Fibroblast of lung (primary cell): ENCODE data around the gene DIAPH3. TPM values are rescaled to one million over a fixed set of nuclear protein-coding genes. Genes with fewer than 3 reads are reported as not detected.

ENCODE experiments used
- DNase-seq, 2 donors: peaks; one replicate each; pipeline versions ENCODE4 v3.0.0 to v3.0.0-alpha.2; 2010; ENCODE audit warnings: low read depth in 2 of 2
- H2AFZ ChIP-seq: 2 replicates; pipeline ENCODE4 v1.5.1; 2012; ENCODE audit warnings: low read length, control low read depth, inconsistent platforms
- H3K27ac ChIP-seq: 2 replicates; pipeline ENCODE4 v1.5.1; 2011; ENCODE audit warnings: low read length, control low read depth; ENCODE audit not compliant: insufficient read depth
- H3K27me3 ChIP-seq: 2 replicates; pipeline ENCODE4 v1.5.1; 2011; ENCODE audit warnings: mild to moderate bottlenecking, low read length; ENCODE audit not compliant: control insufficient read depth, insufficient read depth
- H3K36me3 ChIP-seq: 2 replicates; pipeline ENCODE4 v1.5.1; 2011; ENCODE audit warnings: low read length; ENCODE audit not compliant: control insufficient read depth, insufficient read depth
- H3K4me1 ChIP-seq: 2 replicates; pipeline ENCODE4 v1.5.1; 2011; ENCODE audit warnings: low read length; ENCODE audit not compliant: control insufficient read depth, insufficient read depth; ENCODE audit errors: extremely low read depth
- H3K4me2 ChIP-seq: 2 replicates; pipeline ENCODE4 v1.5.1; 2011; ENCODE audit warnings: low read length, control low read depth; ENCODE audit not compliant: insufficient read depth; ENCODE audit errors: extremely low read depth
- H3K4me3 ChIP-seq, 4 experiments: fragments of 200-600 bp in 1 of 4; sonication (generic) in 1 of 4; replicated peaks in 1 of 4; 2 replicates each; pipeline ENCODE4 v1.5.1; 2011 to 2016; ENCODE audit warnings: low read length in 4 of 4, low read depth in 3 of 4, mild to moderate bottlenecking in 3 of 4, control low read depth in 2 of 4, inconsistent platforms in 1 of 4, mixed read lengths in 1 of 4; ENCODE audit not compliant: insufficient read depth in 1 of 4; ENCODE audit errors: control extremely low read depth in 1 of 4
- H3K79me2 ChIP-seq: 2 replicates; pipeline ENCODE4 v1.5.1; 2012; ENCODE audit warnings: mild to moderate bottlenecking, low read length, inconsistent platforms; ENCODE audit not compliant: control insufficient read depth, insufficient read depth
- H3K9ac ChIP-seq: 2 replicates; pipeline ENCODE4 v1.5.1; 2011; ENCODE audit warnings: mild to moderate bottlenecking, low read length, control low read depth; ENCODE audit not compliant: insufficient read depth
- H3K9me3 ChIP-seq: 2 replicates; pipeline ENCODE4 v1.5.1; 2012; ENCODE audit warnings: low read depth, low read length; ENCODE audit not compliant: control insufficient read depth, insufficient read depth
- H4K20me1 ChIP-seq: 2 replicates; pipeline ENCODE4 v1.5.1; 2011; ENCODE audit warnings: low read length; ENCODE audit not compliant: control insufficient read depth, insufficient read depth; ENCODE audit errors: extremely low read depth
- CTCF ChIP-seq, 2 donors: IDR thresholded peaks in 1 of 2; conservative IDR thresholded peaks in 1 of 2; 1 replicate in 1 of 2; 2 replicates in 1 of 2; pipeline ENCODE4 v1.5.1; 2011 to 2012; ENCODE audit warnings: low read length in 2 of 2, control low read depth in 1 of 2, inconsistent platforms in 1 of 2, low read depth in 1 of 2, mild to moderate bottlenecking in 1 of 2
- EZH2 ChIP-seq: IDR thresholded peaks from 2 replicates; pipeline ENCODE4 v1.5.1; 2012; ENCODE audit warnings: low read length, control low read depth, mild to moderate bottlenecking; ENCODE audit errors: missing control alignments
- polyA plus RNA-seq, 2 donors: library from polyadenylated mRNA; depleted of rRNA in 1 of 2; stranded (reverse) in 1 of 2; unstranded in 1 of 2; fragments of >200 nt; gene quantifications; 2 replicates each; pipeline ENCODE4 v1.2.1, GENCODE V29; 2011 to 2012; ENCODE audit warnings: missing spikeins in 1 of 2
- total RNA-seq: library from RNA; depleted of rRNA; stranded (reverse); fragments of >200 nt; gene quantifications from 2 replicates; pipeline ENCODE4 v1.2.1, GENCODE V29; 2014

Gene DIAPH3
- total and polyA plus RNA-seq, 2 donors (not counting 1 experiment from before 2014, with no cell fraction given), result 5.9 to 10.9 TPM

- H3K9me3 ChIP-seq, result no peaks in the 10 kb centered on the region
- peak; percentile 41 to 58 for DNase-seq
- no peak overlapping the region for H3K4me2 ChIP-seq
- H2AFZ ChIP-seq, result no peak overlapping the region
- H3K36me3 ChIP-seq, result no peaks in the 10 kb centered on the region
- no peak overlapping the region for H3K4me3 ChIP-seq
- H3K9ac ChIP-seq, result no peak overlapping the region
- TF ChIP-seq CTCF (conservative IDR thresholded peaks at IDR 0.05 in 1 of 2, IDR thresholded peaks at IDR 0.05 in 1 of 2; ENCODE audit: low read depth in 1 of 2, low read length in 2 of 2) (no peak), EZH2 (no peak)
- H3K27me3 ChIP-seq, result no peaks in the 10 kb centered on the region
- no peaks in the 10 kb centered on the region for H3K79me2 ChIP-seq
- H3K27ac ChIP-seq, result no peak overlapping the region
- H3K4me1 ChIP-seq, result peaks cover 4% of the 10 kb centered on the region
- no peaks in the 10 kb centered on the region for H4K20me1 ChIP-seq
Measured at GRCh38 chr13:59877933-59878332, 285.8 kb downstream of the DIAPH3 start.

- peaks cover 1% of the 10 kb centered on the region for H3K4me1 ChIP-seq
- no peaks in the 10 kb centered on the region for H3K9me3 ChIP-seq
- no peaks in the 10 kb centered on the region for H3K79me2 ChIP-seq
- no peak overlapping the region for H3K9ac ChIP-seq
- no peaks in the 10 kb centered on the region for H4K20me1 ChIP-seq
- TF ChIP-seq EZH2 (no peak), CTCF (conservative IDR thresholded peaks at IDR 0.05 in 1 of 2, IDR thresholded peaks at IDR 0.05 in 1 of 2; ENCODE audit: low read depth in 1 of 2, low read length in 2 of 2) (no peak)
- H3K27me3 ChIP-seq, result no peaks in the 10 kb centered on the region
- no peak overlapping the region for H3K27ac ChIP-seq
- H2AFZ ChIP-seq, result no peak overlapping the region
- no peak overlapping the region for H3K4me3 ChIP-seq
- DNase-seq, result no peak
- no peak overlapping the region for H3K4me2 ChIP-seq
- no peaks in the 10 kb centered on the region for H3K36me3 ChIP-seq
Measured at GRCh38 chr13:59874973-59875372, 288.8 kb downstream of the DIAPH3 start.

GRCh38 chr13:59873856-59874255, 289.9 kb downstream of the DIAPH3 start:
- Histone ChIP-seq H4K20me1 (no peaks in the 10 kb centered on the region), H3K4me1 (no peaks in the 10 kb centered on the region), H3K27ac (no peak overlapping the region), H3K4me3 (no peak overlapping the region), H2AFZ (no peak overlapping the region), H3K9me3 (no peaks in the 10 kb centered on the region), H3K27me3 (no peaks in the 10 kb centered on the region), H3K36me3 (no peaks in the 10 kb centered on the region), H3K79me2 (no peaks in the 10 kb centered on the region), H3K9ac (no peak overlapping the region), H3K4me2 (no peak overlapping the region)
- DNase-seq, result no peak
- no peak for TF ChIP-seq CTCF (conservative IDR thresholded peaks at IDR 0.05 in 1 of 2, IDR thresholded peaks at IDR 0.05 in 1 of 2; ENCODE audit: low read depth in 1 of 2, low read length in 2 of 2)
- TF ChIP-seq EZH2, result no peak
